AG04449 (cell line): ENCODE results near the gene ADAM17.
"Not testable (repeated sequence)": the region's sequence is repeated elsewhere in the genome, so short reads cannot be mapped to it uniquely, and the experiment has no call there.

Source experiments
- CTCF ChIA-PET: fragments of 350-600 bp; formaldehyde crosslinking; extraction: SDS; loops from one replicate; lab custom pipeline; 2021; ENCODE audit warnings: antibody characterized with exemption; lab: Yijun Ruan, JAX
- POLR2A ChIA-PET: fragments of 400-600, 350-600 bp; formaldehyde crosslinking; extraction: SDS; loops from one replicate; lab custom pipeline; 2020; ENCODE audit warnings: antibody characterized with exemption, inconsistent platforms; lab: Yijun Ruan, JAX
- DNase-seq: peaks from one replicate; pipeline ENCODE4 v3.0.0-alpha.2; 2010; ENCODE audit warnings: low read depth, low spot score
- H3K4me3 ChIP-seq: 2 replicates; pipeline ENCODE4 v1.5.1; 2011; ENCODE audit warnings: low read depth, mild to moderate bottlenecking, control low read depth, low read length
- TF ChIP-seq, protein P1 (sequence below): IDR thresholded peaks from one replicate; pipeline ENCODE4 v1.5.1; 2011; ENCODE audit warnings: mild to moderate bottlenecking, moderate library complexity, low read length, control low read depth, inconsistent platforms; ENCODE audit not compliant: insufficient read depth; ENCODE audit errors: missing control alignments

Gene ADAM17

DNA sequence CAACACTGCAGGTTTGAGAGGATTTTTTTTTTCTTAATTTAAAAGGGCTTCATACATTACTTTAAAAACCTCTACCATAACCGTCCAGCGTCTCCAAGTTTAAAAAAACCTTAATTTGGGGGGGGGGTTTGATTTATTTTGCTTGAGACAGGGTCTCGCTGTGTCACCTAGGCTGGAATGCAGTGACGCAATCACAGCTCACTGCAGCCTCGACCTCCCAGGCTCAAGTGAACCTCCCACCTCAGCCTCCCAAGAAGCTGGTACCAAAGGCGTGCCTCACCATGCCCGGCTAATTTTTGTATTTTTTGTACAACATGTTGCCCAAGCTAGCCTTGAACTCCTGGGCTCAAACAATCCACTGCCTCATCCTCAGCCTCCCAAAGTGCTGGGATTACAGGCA, 36.9 kb downstream of the ADAM17 start:
- no peak for DNase-seq
- CTCF ChIA-PET, result interaction anchor here (1.2 to 1.3 kb wide), 2 partner anchors 10 to 281 kb away, joined by 3 read pairs; no protein-coding TSS in a partner anchor
- H3K4me3 ChIP-seq, result no peak overlapping the region
- POLR2A ChIA-PET, result interaction anchor here (1.1 to 1.2 kb wide), 2 partner anchors 15 to 37 kb away, joined by 4 to 6 read pairs; partner anchors contain the start of gene ADAM17
- TF ChIP-seq, protein P1, sequence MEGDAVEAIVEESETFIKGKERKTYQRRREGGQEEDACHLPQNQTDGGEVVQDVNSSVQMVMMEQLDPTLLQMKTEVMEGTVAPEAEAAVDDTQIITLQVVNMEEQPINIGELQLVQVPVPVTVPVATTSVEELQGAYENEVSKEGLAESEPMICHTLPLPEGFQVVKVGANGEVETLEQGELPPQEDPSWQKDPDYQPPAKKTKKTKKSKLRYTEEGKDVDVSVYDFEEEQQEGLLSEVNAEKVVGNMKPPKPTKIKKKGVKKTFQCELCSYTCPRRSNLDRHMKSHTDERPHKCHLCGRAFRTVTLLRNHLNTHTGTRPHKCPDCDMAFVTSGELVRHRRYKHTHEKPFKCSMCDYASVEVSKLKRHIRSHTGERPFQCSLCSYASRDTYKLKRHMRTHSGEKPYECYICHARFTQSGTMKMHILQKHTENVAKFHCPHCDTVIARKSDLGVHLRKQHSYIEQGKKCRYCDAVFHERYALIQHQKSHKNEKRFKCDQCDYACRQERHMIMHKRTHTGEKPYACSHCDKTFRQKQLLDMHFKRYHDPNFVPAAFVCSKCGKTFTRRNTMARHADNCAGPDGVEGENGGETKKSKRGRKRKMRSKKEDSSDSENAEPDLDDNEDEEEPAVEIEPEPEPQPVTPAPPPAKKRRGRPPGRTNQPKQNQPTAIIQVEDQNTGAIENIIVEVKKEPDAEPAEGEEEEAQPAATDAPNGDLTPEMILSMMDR, result no peak

DNA sequence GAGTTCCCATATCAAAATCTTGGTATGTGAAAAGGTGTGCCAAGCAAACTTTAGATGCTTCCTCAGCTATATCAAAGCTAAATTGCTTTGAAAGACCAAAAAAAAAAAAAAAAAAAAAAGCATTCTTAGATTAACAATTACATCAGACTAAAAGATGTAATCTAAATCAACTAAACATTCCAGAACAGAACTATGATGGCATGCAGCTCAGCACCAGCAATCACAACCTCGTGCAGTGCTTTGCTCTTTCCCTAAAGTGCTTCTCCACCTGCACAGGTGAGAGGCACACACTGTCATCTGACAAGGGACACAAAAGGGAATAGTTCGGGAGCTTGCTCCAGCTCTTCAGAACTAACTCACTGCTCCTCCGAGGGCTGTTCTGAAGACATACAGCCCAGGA, 37.5 kb downstream of the ADAM17 start:
- CTCF ChIA-PET, result interaction anchor here (1.2 to 1.3 kb wide), 2 partner anchors 11 to 281 kb away, joined by 3 read pairs; no protein-coding TSS in a partner anchor
- H3K4me3 ChIP-seq, result no peak overlapping the region

DNA sequence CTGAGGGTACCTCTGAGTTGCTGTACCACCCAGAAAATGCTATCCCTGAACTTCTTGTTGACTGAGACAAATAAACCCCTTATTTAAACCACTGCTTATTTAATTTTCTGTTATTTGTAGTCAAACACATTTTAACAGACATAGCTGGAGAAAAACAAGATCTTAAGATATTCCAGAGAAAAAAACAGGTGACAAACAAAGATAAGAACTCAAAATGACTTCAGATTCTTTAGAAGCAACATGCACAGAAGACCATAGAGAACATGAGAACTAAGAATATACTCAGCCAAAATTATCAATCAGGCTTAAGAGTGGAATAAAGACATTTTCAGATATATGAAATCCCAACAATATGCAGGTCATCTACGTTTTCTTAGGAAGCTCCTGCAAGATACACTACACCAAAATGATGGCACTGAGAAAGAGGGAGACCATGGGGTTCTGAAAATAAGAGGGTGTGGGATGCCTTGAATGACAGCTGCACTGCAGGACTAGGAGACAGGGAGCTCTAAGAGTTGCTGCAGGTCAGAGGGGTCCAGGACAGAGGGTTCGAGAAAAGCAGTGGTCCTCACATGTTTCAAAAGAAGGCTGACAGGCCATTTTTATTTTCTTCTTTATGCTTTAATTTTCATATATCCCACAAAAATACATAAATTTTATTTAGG, 38.4 kb downstream of the ADAM17 start:
- DNase-seq, result no peak
- POLR2A ChIA-PET, result interaction anchor here (1.2 kb wide), 1 partner anchor 39 kb away, joined by 6 read pairs; the partner anchor contains the start of gene ADAM17
- H3K4me3 ChIP-seq, result no peak overlapping the region
- TF ChIP-seq, protein P1, result no peak
- CTCF ChIA-PET, result interaction anchor here (1.0 to 1.3 kb wide), 2 partner anchors 12 to 19 kb away, joined by 3 read pairs; no protein-coding TSS in a partner anchor

More for the DNA sequence above, 37.5 kb downstream of the ADAM17 start:
- no peak for DNase-seq
- TF ChIP-seq, protein P1, result no peak
- POLR2A ChIA-PET, result interaction anchor here (1.2 kb wide), 1 partner anchor 38 kb away, joined by 6 read pairs; the partner anchor contains the start of gene ADAM17

DNA sequence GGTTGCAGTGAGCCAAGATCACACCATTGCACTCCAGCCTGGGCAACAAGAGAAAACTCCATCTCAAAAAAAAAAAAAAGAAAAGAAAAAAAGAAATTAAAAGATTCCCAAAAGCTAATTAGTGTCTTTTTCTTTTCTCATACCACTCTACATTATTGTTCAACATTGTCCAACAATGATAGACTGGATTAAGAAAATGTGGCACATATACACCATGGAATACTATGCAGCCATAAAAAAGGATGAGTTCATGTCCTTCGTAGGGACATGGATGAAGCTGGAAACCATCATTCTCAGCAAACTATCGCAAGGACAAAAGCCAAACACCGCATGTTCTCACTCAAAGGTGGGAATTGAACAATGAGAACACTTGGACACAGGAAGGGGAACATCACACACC, 41.7 kb downstream of the ADAM17 start:
- POLR2A ChIA-PET, result not testable (repeated sequence)
- CTCF ChIA-PET, result interaction anchor here (0.9 kb wide), 1 partner anchor 16 kb away, joined by 3 read pairs; no protein-coding TSS in a partner anchor

DNA sequence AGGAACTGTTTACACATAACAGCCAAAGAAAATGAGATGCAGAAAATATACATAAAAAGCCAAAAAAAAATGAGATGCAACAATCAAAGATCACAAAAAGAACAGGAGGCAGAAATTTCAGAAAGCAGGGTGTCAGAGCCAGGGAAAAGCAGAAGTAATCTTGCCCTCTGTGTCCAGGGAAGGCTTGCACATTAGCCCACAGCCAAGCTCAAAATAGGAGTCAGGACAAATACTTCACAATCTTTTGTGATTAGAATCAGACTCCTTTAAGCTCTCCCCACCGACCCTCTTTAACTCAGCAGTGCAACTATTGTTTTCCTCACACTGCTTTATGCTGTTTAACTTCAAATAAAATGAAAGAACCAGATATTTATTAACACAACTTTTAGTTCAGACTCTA, 46.7 kb downstream of the ADAM17 start:
- H3K4me3 ChIP-seq, result no peak overlapping the region
- TF ChIP-seq, protein P1, result no peak
- ChIA-PET CTCF (no interaction called here), POLR2A (interaction anchor here (0.7 kb wide), 1 partner anchor 47 kb away, joined by 3 read pairs; the partner anchor contains the start of gene ADAM17)
- no peak for DNase-seq

More for the DNA sequence above, 41.7 kb downstream of the ADAM17 start:
- not testable (repeated sequence) for DNase-seq, H3K4me3 ChIP-seq

DNA sequence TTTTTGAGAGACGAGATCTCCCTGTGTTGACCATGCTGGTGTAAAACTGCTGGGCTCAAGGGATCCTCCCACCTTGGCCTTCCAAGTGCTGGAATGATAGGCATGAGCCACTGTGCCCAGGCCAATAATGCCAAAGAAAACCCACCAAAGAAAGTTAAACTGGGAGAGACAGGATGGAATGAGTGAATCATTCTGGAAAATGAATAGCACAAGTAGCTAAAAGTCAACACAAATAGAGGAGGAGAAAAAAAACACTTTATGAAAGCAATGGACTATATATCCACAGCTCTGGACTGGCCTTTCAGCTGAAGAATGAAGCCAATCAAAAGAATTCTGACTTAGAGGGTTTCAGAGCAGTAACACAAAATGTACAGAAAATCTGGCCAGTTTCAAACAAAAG, 57.4 kb downstream of the ADAM17 start:
- ChIA-PET CTCF (interaction anchor here (0.8 to 1.1 kb wide), 3 partner anchors 11 to 302 kb away, joined by 3 read pairs; no protein-coding TSS in a partner anchor), POLR2A (interaction anchor here (0.7 kb wide), 1 partner anchor 57 kb away, joined by 4 read pairs; the partner anchor contains the start of gene ADAM17)
- DNase-seq, result no peak
- no peak overlapping the region for H3K4me3 ChIP-seq
- TF ChIP-seq, protein P1, result no peak
